Mesodermal cell (in vitro differentiated cells): Measurements from ENCODE around the gene UBAC1.

Experiments used
- H3K27ac ChIP-seq: 2 replicates; pipeline ENCODE4 v1.7.0; 2013; ENCODE audit warnings: mild to moderate bottlenecking, low read depth, low read length, moderate library complexity; ENCODE audit not compliant: severe bottlenecking
- H3K36me3 ChIP-seq: 2 replicates; pipeline ENCODE4 v1.7.1; 2013; ENCODE audit warnings: mild to moderate bottlenecking, low read length, moderate library complexity; ENCODE audit not compliant: control insufficient read depth, insufficient read depth
- H3K4me1 ChIP-seq: one replicate; pipeline ENCODE4 v1.7.1; 2013; ENCODE audit warnings: mild to moderate bottlenecking, low read length; ENCODE audit not compliant: insufficient read depth, control insufficient read depth, poor library complexity, severe bottlenecking
- H3K4me3 ChIP-seq: 2 replicates; pipeline ENCODE4 v1.7.0; 2013; ENCODE audit warnings: low read length, control low read depth, mild to moderate bottlenecking; ENCODE audit not compliant: insufficient read depth, poor library complexity, severe bottlenecking; ENCODE audit errors: extremely low read depth
- H3K9me3 ChIP-seq: 2 replicates; pipeline ENCODE4 v1.7.1; 2013; ENCODE audit warnings: mild to moderate bottlenecking, low read length, moderate library complexity; ENCODE audit not compliant: control insufficient read depth
- WGBS, 2 experiments: methylation state at CpG; one replicate each; pipeline ENCODE4 v1.1.5; 2013; ENCODE audit warnings: missing lambda C conversion rate in 2 of 2; ENCODE audit not compliant: insufficient coverage in 2 of 2; 5-methylcytosine and 5-hydroxymethylcytosine counted together

The UBAC1 gene

DNA sequence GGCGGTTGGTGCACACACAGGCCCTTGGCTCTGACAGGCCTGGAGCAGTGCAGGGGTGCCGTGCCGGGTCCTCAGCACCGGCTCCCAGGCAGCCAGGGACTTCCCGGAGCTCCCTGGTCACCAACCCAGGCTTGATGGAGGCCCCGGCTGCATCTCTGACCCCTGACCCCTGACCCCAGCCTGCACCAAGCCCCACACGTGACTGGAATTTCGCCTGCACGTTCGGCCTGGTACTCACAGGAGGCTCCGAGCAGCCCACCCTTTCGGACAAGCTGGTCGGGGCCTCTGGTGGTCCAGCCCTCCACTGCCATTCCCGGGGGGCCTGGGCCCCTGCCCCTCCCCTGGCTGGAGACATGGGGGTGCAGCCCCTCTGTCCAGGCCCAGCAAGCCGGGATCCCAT lies 25.4 kb upstream of the UBAC1 start:
- no peaks in the 10 kb centered on the region for H3K36me3 ChIP-seq
- WGBS, 2 experiments, result 93 to 97% methylated on average over 10 to 15 of the region's 15 CpGs
- no peak overlapping the region for H3K27ac ChIP-seq
- H3K4me3 ChIP-seq, result no peak overlapping the region
- no peaks in the 10 kb centered on the region for H3K9me3 ChIP-seq
- H3K4me1 ChIP-seq, result peaks cover 10% of the 10 kb centered on the region

DNA sequence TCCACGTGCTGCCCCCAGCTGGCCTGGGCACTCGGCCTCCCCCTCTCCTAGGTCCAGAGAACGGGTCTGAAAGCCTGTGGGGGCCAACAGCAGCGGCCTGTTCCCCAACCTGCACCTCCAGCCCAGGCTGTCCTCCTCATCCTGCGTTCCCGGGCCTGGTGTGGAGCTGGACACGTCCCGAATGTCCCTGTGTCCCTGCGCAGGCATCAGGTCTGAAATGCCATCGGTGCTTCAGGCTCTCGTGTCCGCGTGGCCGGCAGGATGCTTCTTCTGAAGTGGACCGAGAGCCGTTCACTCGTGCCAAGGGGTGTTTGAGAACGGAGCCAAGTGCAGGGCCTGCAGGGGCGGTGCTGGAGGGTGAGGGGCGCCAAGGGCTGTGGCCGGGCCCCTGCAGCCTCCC lies 24.7 kb upstream of the UBAC1 start:
- H3K9me3 ChIP-seq, result no peaks in the 10 kb centered on the region
- no peaks in the 10 kb centered on the region for H3K36me3 ChIP-seq
- WGBS, 2 experiments, result 90 to 95% methylated on average over 18 to 21 of the region's 21 CpGs
- peaks cover 10% of the 10 kb centered on the region for H3K4me1 ChIP-seq
- no peak overlapping the region for H3K4me3 ChIP-seq
- no peak overlapping the region for H3K27ac ChIP-seq

DNA sequence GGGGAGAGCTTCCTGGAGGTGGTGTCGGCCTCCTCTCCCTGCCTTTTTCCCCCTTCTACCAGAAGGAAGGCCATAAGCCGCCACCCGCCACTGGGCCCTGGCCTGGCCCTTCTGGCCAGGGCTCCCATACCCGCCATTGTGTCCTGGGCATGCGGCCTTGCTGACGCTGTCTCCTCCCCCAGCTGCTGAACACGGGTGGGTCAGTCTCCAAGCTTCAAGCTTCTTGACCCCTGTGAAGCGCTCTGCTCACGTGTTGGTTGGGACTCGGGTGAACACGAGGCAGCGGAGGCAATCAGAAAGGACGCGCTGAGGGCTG lies 24.2 kb upstream of the UBAC1 start:
- no peaks in the 10 kb centered on the region for H3K9me3 ChIP-seq
- peaks cover 10% of the 10 kb centered on the region for H3K4me1 ChIP-seq
- H3K4me3 ChIP-seq, result no peak overlapping the region
- no peak overlapping the region for H3K27ac ChIP-seq
- WGBS, 2 experiments, result 95 to 97% methylated on average over 13 of the region's 14 CpGs
- no peaks in the 10 kb centered on the region for H3K36me3 ChIP-seq

DNA sequence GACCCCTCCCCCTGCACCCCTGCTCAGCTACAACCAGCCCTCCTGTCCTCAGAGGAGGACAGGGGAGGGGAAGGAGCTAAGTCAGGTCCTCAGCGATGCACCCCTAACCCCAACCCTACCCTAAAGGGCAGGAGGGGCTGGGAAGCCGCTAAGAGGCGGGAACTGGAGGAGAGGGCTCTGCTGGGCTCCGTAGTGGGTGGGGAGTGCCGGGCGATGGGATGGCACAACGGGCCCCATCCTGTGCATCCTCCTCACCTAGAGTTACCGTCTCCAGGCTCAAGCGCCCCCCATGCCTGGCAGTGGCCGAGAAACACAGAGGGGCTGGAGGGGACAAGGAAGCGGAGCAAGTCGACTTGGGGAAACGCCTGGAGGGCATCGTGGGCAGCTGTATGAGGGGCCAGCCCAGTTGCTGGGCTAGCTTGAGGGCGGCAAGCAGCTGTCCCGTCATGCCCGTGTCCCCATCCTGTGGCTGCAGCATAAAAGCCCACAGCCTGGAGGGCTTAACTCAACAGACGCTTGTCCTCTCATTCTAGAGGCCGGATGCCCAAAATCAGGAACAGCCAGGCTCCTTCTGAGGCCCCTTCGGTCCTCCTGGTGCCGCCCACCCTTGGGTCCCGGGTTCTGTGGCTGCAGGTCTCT lies 23.0 kb upstream of the UBAC1 start:
- Histone ChIP-seq H3K4me1 (peaks cover 10% of the 10 kb centered on the region), H3K4me3 (no peak overlapping the region), H3K27ac (no peak overlapping the region), H3K36me3 (no peaks in the 10 kb centered on the region), H3K9me3 (no peaks in the 10 kb centered on the region)
- 92% methylated on average over 15 to 21 of the region's 22 CpGs for WGBS, 2 experiments

DNA sequence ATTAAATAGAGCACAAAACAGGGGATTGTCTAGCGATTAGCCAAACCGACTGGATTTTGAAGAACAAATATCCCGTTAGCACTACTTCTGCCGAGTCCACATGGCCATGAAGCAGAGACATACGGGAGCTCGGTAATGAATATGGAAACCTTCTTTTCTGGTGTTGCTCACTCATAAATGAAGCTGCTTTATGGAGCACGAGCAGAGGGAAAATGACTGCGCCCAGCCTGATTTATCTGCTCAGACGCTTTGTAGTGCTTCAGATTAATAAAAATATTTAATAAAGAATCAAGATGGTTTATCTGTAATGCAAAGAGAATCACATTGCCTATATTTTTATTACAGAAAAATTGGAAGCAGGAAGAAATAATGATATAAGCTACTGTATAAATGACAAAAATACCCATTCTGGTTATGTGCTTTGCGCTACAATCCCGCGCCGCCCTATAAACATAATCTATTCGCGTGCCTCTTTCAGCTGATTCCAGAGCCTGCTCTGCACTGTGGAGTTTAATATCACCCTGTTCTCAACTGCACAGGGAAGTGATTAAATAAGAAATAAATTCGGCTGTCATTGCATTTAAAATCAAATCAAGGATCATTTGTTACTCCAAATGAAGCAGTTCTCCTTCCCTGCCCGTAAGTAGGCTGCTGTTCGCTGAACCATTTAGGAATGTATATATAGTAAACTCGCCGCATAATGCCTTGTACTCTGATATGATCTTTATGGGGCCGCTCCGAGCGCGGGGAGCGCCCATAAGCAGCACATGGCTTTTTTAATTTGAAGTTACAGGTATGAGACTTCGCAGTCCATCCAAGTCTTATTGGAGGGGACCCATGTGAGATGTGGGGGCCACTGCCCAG lies 22.3 kb upstream of the UBAC1 start:
- H3K27ac ChIP-seq, result no peak overlapping the region
- WGBS, 2 experiments, result 93 to 95% methylated on average over 11 to 16 of the region's 26 CpGs

DNA sequence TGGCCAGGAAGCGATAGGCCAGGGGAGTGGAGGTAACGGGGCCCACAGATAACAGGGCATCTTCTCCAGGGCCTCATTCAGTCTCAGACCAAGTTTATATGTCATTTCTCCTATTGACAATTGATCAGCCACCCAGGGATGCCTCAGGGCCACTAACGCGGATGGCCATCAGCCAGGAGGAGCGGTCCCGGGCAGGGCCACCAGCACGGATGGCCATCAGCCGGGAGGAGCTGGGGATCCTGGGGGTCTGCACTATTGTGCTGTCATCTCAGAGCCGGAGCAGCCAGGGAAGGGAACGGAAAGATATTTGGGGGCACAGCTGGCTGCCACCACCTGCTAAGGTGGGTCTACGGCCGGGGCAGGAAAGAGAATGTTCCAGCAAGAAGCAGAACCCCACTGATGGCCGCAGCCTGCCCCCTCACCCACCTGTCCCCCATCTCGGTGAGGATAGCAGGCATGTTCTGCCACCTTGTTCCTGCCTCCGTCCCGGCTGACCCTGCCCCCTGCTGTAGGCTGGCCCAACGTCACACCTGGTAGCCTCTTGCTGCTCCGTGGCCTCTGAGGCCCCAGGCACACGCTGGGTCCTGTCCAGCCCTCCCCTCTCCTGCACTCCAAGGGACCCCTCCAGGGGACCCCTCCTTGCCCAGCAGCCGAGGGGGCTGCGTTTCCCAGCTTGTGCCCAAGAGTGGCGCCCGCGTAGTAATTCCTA lies 21.5 kb upstream of the UBAC1 start:
- Histone ChIP-seq H3K27ac (no peak overlapping the region), H3K9me3 (no peaks in the 10 kb centered on the region), H3K36me3 (no peaks in the 10 kb centered on the region), H3K4me1 (peaks cover 14% of the 10 kb centered on the region), H3K4me3 (no peak overlapping the region)
- WGBS, 2 experiments, result 85% methylated on average over 17 to 24 of the region's 24 CpGs

More for the DNA sequence above, 22.3 kb upstream of the UBAC1 start:
- peaks cover 14% of the 10 kb centered on the region for H3K4me1 ChIP-seq
- H3K9me3 ChIP-seq, result no peaks in the 10 kb centered on the region
- no peak overlapping the region for H3K4me3 ChIP-seq
- H3K36me3 ChIP-seq, result no peaks in the 10 kb centered on the region

DNA sequence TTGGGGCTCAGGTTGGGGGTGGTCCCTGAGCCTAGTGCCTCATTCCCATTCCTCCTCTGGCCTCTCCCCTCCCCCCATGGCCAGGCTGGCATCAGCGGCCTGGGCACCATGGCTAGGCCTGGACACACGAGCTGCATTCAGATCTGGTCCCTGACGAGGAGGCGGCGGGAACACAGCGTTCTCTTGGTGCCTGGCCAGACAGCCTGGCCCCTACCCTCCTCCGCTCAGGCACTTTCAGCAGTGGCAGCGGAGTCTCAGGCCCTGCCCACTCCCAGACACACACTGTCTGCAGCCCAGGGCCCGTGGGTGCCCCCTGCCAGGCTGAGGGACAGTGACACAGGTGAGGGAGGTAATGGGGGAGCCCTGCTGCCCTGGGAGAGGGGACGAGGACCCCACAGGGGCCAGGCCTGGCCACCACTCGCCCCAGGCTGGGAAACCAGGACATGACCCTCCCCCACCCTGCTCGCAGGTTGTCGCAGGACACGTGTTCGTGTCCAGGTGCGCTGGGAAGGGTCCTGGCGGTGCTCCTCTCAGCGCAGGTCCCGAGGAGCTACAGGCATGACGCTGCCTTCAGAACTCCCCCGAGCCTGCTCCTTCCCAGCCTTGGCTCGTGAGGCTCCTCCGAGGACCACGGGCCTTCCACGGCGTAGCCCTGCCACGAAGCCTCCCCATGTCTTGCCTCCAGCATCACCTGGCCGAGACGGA lies 19.9 kb upstream of the UBAC1 start:
- Histone ChIP-seq H3K27ac (no peak overlapping the region), H3K4me3 (no peak overlapping the region), H3K4me1 (peaks cover 27% of the 10 kb centered on the region), H3K36me3 (no peaks in the 10 kb centered on the region), H3K9me3 (no peaks in the 10 kb centered on the region)
- WGBS, 2 experiments, result 92 to 94% methylated on average over 22 of the region's 29 CpGs

DNA sequence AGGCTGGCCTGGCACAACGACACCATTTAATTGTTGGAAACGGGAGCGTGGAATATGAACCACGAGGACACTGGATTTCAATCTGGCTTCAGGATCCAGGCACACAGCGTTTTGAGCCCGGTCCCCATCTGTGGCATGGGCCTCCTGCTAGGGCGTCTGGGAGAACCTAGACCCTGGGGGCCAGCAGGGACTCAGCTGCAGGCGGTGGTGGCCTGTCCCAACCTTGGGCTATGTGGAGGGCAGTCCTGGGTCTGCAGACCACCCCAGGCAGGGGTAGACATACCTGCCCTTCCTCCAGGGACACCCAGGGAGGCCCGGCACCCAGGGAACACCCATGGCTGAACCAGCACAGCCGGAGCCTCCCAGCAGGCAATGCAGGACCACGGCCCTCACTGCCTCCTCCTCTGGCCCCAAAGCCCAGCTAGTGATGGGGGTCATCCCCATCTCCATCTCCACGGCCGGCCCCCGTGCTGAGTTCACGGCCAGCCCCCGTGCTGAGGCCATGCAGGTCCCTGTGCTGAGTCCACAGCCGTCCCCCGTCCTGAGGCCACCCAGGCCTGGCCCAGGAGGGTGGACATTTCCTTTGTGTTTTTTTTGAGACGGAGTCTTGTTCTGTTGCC lies 18.5 kb upstream of the UBAC1 start:
- Histone ChIP-seq H3K36me3 (no peaks in the 10 kb centered on the region), H3K9me3 (no peaks in the 10 kb centered on the region), H3K4me1 (peaks cover 19% of the 10 kb centered on the region), H3K27ac (no peak overlapping the region), H3K4me3 (no peak overlapping the region)
- 91 to 92% methylated on average over 15 to 16 of the region's 19 CpGs for WGBS, 2 experiments

DNA sequence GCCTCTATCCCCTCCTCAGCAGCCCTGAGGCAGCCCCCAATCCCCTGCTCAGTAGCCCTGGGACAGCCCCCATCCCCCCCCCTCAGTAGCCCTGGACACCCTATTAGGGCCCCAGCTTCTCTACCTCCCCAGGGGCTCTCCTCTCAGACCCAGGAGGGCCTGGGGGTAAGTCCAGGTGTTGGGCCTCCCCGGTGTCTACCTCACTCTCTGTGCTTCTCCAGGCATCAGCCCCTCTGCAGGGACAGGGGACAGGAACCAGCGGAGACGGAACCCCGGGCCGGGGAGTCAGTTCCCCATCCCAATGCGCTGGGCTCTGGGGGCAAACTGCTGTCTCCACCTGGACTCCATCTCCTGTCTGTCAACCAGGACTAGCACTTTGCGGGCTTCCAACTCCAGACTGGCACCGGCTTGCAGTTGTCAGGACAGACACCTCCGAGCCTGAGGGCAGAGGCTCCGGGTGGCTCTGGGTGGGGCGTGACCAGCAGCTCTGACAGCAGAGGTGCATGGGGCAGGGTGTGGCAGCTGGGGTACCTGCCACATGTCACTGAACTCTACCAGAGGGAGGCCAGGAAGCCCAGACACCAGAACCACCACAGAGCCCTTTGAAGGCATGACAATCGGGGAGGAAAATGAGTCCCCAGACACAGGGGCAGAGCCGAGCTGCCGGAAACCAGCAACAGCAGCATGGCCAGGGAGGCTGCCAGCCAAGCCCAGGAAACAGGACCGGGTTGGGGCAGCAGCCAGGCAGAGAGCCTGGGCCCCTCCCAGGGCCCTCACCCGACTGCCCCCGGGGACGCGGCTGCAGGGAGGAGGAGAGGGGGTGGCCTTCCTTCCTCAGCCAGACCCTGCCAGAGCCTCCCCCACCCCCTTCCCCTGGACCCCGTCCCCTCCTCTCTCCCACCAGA lies 17.7 kb upstream of the UBAC1 start:
- Histone ChIP-seq H3K9me3 (no peaks in the 10 kb centered on the region), H3K27ac (no peak overlapping the region), H3K36me3 (no peaks in the 10 kb centered on the region), H3K4me1 (peaks cover 18% of the 10 kb centered on the region), H3K4me3 (no peak overlapping the region)
- WGBS, 2 experiments, result 82 to 86% methylated on average over 13 to 14 of the region's 20 CpGs
